ENCODE results near the gene RBX1.
"Not testable (repeated sequence)": the region's sequence is repeated elsewhere in the genome, so short reads cannot be mapped to it uniquely, and the experiment has no call there.

RBX1 gene
- total RNA-seq: 35.3 to 70.7 (median 50.1) reads per million in 17 experiments

DNA sequence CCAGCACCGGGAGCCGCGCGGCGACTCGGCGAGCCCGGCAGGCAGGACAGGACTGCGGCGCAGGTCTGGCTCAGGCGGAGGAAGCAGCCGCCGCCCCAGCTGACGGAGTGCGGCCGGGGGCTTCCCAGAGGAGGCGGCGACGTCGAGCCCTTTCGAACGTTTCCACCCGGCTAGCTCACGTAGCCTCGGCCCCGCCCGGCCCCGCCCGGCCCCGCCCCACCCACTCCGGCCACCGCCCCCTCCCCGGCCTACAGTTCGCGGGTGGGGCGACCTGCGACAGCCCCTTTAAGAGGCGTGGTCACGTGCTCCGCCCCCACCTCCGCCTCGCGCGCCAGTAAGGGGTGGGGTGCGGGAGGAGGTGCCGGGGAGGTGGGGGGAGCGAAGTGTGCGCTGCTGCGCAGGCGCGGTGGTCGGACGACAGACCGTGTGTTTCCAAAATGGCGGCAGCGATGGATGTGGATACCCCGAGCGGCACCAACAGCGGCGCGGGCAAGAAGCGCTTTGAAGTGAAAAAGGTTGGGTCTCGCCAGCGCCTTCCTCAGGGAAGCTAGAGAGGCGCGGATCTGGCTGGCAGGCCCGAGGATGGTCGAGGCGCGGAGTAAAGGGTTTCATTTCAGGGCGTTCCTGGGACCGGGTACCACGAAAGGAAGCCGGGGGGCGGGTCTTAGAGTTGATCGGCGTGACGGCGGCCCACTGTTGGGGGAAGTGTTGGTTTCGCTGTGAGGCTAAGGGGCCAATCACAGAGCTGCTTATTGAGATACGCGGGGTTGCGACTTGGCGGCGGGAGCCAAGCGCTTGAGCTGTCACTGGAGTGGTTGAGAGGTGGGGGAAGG, at the start of gene RBX1:
Gene RBX1, plus strand, starts transcription at position 417 of the 833 bp plus-strand sequence. Its CDS starts 21 bp downstream, at position 438.
- DNase-seq: peak; percentile 99 to 100 (median 99)

DNA sequence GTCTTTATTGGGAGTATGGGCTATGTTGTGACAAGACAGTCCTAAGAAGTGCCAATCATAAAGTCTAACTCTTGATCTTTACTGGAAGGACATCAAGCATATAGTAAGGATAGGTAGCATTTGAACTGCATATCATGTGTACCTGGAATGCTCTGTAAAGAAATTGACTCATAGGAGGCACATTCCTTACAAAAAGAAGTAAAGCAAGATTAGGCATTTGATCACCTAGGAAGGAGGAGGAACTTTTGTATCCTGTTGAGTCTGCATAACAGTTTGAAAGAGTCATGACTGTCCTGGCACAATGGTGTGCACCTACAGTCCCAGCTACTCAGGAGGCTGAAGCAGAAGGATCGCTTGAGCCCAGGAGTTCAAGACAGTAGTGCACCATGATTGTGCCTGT, 47.1 kb upstream of the RBX1 start:
- DNase-seq: no peak

DNA sequence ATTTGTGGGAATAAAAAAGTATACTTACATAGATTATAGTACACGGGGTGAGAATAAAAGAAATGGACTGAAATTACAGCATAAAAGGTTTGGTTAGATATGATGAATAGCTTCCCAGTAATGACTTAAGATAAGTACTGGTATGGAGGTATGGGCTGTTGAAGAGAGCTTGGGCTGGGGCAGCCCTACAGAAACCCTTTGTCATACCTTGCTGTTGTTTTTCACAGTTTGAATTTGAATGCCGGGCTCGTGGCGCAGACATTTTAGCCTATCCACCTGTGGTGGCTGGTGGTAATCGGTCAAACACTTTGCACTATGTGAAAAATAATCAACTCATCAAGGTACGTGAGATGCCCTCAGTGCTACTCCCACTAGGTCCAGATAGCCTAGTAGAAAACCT, 42.3 kb upstream of the RBX1 start:
- DNase-seq: no peak

DNA sequence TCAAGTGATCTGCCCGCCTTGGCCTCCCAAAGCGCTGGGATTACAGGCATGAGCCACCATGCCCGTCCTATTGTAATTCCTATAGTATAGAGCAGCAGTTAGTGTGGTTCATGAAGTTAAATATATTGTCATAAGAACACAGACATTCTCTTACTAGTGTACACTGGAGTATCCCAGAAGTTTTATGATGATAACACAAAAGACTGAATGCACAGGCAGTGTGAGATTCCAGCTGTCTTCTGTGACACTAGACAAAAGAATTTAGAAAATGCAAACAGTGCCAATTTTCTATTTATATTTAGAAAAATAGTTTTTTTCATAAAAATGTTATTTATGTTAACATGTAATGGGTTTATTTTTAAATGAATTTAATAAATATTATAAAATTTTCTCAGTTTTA, 39.4 kb upstream of the RBX1 start:
- DNase-seq: no peak

DNA sequence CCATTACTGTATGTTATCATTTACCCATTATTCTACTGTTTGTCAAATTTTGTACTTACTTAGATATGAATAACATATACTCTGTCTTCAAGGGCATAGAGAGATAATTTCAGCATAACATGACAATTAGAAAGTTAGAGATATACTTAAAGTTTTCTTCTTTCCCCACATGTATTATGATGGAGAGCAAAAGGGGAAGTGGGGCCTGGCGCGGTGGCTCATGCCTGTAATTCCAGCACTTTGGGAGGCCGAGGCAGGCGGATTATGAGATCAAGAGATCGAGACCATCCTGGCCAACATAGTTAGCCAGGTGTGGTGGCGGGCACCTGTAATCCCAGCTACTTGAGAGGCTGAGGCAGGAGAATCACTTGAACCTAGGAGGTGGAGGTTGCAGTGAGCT, 38.2 kb upstream of the RBX1 start:
- DNase-seq: not testable (repeated sequence)

DNA sequence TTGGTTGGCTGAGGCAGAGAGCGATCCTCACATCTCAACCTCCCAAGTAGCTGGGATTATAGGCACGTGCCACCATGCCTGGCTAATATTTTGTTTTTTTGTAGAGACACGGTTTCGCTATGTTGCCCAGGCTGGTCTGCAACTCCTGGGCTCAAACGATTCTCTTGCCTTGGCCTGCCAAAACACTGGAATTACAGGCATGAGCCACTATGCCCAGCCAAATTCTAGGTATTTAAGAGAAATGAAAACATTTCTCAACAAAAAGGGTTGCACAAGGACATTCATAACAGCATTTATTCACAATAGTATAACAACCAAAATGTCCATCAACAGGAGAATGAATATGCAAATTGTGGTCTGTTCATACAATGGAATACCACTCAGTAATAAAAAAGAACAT, 31.7 kb upstream of the RBX1 start:
- no peak for DNase-seq

DNA sequence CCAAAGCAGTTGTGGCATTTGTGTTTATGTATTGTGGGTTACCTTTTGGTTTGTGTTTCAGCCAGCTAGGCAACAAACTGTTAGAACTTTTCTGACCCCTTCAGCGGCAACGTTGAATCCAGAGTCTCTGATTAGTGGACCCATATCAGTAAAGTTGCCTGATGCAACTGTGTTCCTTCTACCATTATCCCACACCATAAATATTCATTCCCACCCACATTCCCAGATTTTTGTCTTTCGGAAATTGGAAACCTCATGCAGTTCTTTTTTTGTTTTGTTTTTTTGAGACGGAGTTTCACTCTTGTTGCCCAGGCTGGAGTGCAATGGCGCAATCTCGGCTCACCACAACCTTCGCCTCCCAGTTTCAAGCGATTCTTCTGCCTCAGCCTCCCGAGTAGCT, 30.7 kb upstream of the RBX1 start:
- no peak for DNase-seq

DNA sequence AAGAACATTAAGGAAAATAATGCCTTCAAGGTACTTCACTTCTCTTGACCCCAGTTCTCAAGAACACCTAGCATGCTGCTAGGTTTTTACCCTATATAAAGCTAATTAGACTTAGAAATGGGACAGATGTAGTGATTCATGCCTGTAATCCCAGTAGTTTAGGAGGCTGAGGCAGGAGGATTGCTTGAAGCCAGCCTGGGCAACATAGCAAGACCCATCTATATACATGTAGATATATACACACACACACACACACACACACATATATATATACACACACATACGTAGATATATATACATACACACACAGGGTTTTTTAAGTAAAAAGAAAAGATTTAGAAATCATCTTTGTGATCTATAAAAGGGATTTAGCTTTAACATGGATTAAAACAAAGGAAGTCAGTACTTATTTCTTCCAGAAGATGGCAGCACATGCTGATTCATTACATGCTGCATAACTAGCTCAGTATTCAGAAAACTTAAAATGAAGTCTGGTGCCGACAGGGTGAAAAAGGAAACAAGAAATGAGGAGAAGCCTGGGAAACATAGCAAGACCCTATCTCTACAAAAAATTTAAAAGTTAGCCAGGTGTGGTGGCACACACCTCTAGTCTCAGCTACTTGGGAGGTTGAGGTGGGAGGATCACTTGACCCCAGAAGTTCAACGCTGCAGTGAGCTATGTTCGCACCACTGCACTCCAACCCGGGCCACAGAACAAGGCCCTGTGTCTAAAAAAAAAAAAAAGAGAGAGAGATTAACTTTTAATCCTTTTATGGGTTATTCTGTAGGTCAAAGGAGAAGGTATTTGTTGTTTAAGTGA, 28.5 kb upstream of the RBX1 start:
- DNase-seq: peak; percentile 63 to 89 (median 84)

DNA sequence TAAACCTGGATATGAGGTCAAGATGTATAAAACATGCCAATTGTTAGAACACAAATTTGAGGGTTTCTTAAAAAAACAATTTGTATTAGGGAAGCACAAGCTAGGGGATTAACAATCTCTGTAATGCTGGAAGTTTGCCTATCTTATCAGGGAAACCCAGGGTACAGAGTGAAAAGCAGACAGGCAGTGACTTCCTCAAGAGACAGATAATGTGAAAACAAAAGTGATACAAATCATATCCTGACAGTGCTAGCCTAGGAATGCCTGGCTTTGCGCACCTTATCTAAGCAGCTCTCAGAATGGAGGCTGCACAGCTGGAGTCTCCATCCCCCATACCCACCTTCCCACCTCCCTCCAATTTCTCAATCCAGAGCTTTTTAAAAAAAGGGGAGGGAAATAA, 22.5 kb upstream of the RBX1 start:
- no peak for DNase-seq

DNA sequence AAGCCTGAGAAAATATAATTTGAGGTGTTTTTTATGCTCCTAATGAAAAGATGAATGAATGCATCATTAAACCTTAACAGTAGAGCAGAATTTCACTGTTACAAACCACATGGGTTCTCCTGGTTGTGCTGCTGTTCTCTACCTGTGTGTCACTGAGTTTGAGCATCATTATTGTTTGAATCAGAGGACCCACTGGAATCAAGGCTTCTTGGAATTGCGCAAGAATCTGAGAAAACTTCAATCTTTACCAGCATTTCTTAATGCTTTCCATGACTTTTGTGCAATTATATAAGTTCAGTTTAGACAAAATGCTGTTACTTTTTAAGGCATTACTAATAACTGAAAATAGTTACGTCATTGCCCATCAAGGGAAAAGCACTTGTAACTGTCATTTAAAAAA, 18.8 kb upstream of the RBX1 start:
- no peak for DNase-seq

DNA sequence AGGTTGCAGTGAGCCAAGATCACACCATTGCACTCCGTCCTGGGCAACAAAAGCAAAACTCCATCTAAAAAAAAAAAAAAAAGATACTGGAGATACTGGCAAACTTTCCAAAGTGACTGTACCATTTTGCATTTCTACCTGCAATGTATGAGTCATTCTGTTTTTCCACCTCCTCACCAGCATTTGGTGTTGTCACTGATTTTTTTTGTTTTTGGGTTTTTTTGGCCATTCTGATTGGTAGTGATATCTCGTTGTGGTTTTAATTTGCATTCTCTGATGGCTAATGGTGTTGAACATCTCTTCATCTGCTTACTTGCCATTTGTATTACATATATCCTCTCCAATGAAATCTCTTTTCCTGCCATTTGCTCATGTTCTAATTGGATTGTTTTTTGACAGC, 12.0 kb upstream of the RBX1 start:
- no peak for DNase-seq

DNA sequence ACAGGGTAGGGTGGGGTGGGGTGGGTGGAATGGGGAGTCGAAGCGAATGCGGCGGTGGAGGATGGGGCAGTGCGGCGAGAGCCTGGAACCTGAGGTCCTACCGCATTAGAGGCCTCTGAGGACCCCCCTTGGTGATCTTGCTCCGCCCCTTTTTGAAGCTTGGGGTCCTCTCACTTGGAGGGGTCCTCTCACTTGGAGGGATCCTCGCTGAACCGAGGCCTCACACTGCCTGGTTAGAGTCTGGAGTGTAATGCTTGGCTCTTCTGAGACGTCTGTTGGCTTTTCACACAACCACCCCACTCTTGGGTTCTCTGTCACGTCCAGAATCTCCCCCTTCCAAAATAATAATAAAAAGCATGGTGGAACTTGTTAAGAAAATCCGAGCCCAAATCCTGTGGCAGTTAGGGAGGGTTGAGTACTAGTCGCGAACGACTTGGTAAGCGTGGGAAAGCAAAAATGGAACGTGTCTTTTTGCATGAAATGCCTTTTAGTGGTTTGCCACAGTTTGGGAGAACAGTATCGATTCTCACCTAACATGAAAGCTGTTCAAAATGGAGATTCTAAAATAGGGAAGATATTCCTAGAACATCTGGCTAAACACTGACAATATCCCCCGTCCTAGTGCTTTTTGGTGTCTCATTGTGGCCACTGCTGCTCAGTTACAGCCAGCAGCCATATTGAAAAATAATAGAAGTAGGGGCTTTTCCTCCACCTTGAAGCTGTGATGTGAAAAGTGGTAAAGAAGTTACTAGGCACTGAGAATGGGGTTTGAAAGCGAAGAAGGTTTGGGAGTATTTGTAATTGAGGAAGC, 822 bp downstream of the RBX1 start:
- peak in 3 of 4 experiments; percentile 27 to 52 (median 33) for DNase-seq

DNA sequence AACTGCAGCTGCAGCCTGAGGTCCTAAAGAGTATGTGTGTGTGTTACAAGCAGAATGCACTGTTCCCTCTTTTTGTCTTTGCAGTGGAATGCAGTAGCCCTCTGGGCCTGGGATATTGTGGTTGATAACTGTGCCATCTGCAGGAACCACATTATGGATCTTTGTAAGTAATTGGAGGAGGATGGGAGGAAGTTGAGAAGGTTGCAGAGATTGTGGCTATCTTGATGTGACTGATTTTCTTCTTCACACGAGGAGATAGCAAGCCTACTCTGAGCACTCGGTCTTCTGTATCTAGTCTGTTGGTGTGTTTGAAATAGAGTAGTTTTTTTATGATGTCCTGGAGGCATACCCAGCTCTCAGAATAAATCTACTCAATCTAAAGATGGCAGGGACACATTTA, 2.3 kb downstream of the RBX1 start:
- no peak for DNase-seq

DNA sequence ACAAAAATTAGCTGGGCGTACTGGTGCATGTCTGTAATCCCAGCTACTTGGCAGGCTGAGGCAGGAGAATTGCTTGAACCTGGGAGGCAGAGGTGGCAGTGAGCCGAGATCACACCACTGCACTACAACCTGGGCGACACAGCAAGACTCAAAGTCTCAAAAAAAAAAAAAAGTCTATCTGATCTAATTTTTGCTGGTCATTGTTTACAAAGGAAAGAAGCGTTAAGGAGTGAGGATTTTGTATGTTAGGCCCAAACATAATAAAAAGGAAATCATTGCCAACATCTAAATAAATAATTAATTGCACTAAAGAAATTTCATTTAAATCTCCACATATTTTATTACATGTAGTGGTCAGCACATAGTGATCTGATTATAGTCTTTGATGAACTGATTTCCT, 2.9 kb downstream of the RBX1 start:
- no peak for DNase-seq

DNA sequence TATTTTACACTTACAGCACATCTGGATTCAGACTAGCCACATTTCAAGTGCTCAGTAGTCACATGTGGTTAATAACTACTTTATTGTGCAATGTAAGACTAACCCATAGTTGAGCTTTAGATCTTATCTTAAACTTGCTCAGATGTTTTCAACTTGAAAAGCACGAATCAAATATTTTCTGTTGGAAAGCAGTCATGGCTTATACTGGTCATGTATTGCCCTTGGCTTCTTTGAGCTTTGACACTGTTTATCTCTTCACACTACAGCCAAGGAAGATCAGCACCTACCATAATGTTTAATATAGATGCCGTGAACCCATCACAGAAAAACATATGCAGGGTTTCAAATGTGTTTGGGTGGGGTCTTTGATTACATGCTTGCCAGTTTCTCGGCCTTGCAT, 4.4 kb downstream of the RBX1 start:
- DNase-seq: no peak

DNA sequence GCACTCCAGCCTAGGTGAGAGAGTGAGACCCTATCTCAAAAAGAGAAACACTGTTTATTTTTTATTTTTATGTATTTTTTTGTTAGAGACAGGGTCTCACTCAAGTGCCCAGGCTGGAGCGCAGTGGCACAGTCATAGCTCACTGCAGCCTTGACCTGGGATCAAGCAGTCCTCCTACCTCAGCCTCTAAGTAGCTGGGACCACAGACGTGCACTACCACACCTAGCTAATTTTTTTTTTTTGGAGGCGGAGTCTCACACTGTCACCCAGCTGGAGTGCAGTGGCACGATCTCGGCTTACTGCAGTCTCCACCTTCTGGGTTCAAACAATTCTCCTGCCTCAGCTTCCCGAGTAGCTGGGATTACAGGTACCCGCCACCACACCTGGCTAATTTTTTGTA, 6.4 kb downstream of the RBX1 start:
- DNase-seq: no peak

DNA sequence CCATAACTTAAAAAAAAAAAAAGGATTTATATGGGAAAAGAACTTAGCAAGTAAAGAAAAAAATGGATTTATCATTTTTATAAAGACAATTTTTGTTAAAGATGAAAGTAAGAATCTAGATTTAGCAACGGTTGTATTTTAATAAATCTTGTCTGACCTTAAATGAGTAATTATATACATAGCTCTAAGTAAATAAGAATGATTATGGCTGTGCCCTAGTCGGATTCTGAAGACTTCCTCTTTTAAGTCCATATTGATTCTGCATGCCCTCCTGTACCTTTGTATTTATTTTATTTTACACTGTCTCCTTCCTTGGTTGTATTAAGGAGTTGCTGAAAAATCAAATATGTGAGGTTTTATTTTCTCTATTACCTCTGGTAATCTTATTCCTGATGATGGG, 7.1 kb downstream of the RBX1 start:
- no peak for DNase-seq

DNA sequence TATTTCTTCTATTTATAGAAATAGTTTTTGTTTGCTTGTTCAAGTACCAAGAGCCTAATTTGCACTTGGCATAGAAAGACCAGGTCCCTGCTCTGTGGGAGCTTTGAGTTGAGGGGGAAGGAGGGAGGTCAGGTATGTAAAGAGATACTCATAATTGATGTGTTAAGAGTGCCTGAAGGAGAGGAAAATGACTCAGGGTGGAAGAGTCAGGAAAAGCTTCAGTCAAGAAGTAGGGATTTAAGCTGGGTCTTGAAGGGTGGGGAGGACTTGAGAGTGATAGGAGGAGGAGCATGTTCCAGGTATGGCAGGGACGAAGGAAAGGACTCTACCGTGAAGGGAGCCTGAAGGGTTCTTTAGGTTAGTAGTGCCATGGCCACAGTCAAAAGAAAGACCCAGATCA, 9.0 kb downstream of the RBX1 start:
- no peak for DNase-seq

DNA sequence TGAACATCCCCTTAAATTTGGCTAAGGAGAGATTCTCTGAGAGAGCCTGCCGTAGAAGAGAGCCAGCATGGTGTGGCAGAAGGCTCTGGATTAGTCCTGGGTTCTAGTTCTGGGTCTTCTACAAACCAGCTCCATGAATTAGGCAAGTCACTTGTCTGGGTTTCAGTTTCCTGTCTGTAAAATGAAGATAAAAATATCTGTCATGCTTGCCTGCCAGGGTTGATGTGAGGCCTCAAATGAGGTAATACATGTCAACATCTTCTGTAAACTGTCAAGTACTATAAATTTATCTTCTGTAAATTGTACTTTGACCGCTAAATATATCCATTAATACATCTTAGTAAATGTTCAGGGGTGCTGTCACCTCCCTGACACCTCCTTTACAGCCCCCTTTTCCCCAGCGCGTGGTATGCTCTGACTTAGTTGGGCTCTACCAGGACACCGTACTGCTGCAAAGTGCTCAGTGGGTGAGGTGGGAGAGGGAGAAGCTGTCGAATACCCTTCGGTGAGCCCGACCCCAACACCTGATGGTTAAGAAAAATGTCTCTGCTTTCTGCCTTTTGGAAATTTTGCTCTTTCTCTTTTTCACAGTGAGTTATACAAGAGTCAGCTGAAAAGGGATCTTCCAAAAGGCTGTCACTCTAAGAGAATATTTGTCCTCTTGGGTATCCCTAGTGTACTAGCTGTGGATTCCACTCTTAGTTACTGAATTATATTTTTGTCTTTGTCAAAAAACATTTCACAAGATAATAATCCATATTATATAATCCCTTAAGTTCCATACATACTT, 15.0 kb downstream of the RBX1 start:
- peak; percentile 42 to 67 (median 54) for DNase-seq

DNA sequence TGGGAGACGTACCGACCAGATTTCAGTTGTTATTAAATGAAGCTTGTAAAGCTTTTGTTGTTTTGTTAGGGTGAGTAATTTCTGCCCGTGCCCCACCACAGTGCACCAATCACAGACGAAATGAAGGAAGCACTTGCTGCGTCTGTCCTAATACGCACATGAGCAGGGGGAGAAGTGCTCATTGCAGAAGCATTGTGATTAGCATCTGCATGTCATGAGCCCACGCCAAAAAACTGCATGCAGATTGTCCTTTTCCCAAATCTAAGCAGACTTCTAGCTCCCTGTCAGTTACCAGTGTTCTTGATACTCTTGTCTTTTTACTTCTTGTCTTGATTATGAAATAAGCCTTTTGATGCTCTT, 15.5 kb downstream of the RBX1 start:
- peak; percentile 77 to 91 (median 86) for DNase-seq

DNA sequence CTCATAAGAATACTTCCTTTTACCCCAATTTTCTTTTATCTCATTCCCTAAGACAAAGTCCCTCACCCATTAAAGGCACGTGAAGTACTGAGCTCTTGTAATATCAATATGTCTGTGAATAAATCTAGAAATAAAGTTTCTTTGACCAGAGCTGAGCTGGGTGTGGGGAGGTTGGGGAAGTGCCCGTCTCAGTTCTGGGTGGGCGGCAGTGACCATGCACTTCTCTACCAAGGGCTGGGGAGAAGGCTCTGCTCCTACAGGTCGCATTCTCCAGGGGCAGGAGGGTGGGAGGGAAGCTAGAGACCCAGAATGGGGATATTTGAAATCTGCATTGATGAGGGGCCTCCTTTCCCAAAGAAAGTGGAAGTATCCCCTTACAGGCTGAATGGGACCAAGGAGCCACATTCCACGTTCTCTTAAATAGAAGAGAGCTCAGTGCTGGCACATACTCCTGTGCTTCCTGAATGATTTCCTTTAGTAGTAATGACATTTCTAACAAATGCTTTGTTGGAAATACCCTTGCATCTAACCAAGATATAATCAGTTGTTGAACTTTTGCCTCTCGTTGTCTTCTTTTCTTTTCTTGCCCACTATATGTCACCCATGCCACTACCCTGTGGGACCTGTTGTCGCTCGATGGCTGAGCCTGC, 16.1 kb downstream of the RBX1 start:
- peak; percentile 70 to 82 (median 78) for DNase-seq

DNA sequence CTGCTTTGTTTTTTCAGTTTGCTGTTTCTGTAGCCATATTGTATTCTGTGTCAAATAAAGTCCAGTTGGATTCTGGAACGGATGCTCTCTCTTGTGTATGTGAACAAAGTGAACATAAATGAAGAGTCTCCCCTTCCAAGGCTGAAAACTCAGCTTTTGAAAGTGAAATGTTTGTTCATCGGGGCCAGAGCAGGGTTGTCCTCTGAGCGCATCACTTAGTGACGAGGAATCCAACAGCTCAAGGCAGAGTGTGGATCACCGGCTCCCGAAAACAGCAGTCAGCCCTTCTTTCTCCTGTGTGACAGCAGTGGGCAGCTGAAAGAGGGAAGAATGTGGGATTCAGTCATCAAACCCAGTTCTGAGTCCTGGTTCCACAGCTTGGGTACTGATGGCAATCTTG, 21.4 kb downstream of the RBX1 start:
- no peak for DNase-seq
